SK-N-SH (cell line): ENCODE data around the gene SEMA4D. TPM values are rescaled to one million over a fixed set of nuclear protein-coding genes. Genes with fewer than 3 reads are reported as not detected.
"Not testable (repeated sequence)": the region's sequence is repeated elsewhere in the genome, so short reads cannot be mapped to it uniquely, and the experiment has no call there.

ENCODE experiments used
- CTCF ChIA-PET: fragments of 300-600, 350-600 bp; formaldehyde crosslinking; extraction: SDS; loops from one replicate; lab custom pipeline; 2021; lab: Yijun Ruan, JAX
- POLR2A ChIA-PET: fragments of 350-600 bp; sonication (Branson Sonifier 250); formaldehyde crosslinking; extraction: SDS; loops from one replicate; lab custom pipeline; 2020; ENCODE audit warnings: antibody characterized with exemption, inconsistent platforms; lab: Yijun Ruan, JAX
- DNase-seq: peaks from one replicate; pipeline ENCODE4 v3.0.0; 2012
- H2AFZ ChIP-seq: fragments of 200-600 bp; sonication (generic); 2 replicates; pipeline ENCODE4 v1.8.1; 2016; ENCODE audit warnings: antibody characterized with exemption, mild to moderate bottlenecking, low read depth
- H3F3A ChIP-seq: fragments of 200-600 bp; sonication (generic); replicated peaks from 2 replicates; pipeline ENCODE3; 2016; ENCODE audit warnings: antibody characterized with exemption, mild to moderate bottlenecking; ENCODE audit not compliant: insufficient read depth
- H3K27ac ChIP-seq, 2 experiments: fragments of 200-500 bp in 1 of 2; fragments of 200-600 bp in 1 of 2; sonication (Bioruptor generic) in 1 of 2; sonication (generic), shearing (Covaris generic) in 1 of 2; 2 replicates each; pipeline versions ENCODE4 v1.5.1 to v1.6.1; 2014 to 2016; ENCODE audit warnings: low read depth in 2 of 2, inconsistent platforms in 1 of 2, low read length in 1 of 2, mild to moderate bottlenecking in 1 of 2, mixed read lengths in 1 of 2
- H3K27me3 ChIP-seq: fragments of 200-600 bp; sonication (generic), shearing (Covaris generic); 2 replicates; pipeline ENCODE4 v1.6.1; 2016; ENCODE audit warnings: mixed run types; ENCODE audit not compliant: insufficient read depth
- H3K36me3 ChIP-seq, 2 experiments: fragments of 200-500 bp in 1 of 2; fragments of 200-600 bp in 1 of 2; sonication (Bioruptor generic) in 1 of 2; sonication (generic) in 1 of 2; replicated peaks in 1 of 2; 2 replicates each; pipeline versions ENCODE3 to v1.5.1; 2014 to 2016; ENCODE audit warnings: low read length in 1 of 2, mild to moderate bottlenecking in 1 of 2; ENCODE audit not compliant: insufficient read depth in 2 of 2, control insufficient read depth in 1 of 2
- H3K4me1 ChIP-seq, 2 experiments: fragments of 200-500 bp in 1 of 2; fragments of 200-600 bp in 1 of 2; sonication (Bioruptor generic) in 1 of 2; sonication (generic), shearing (Covaris generic) in 1 of 2; 2 replicates each; pipeline versions ENCODE4 v1.5.1 to v1.6.1; 2014 to 2016; ENCODE audit warnings: low read depth in 1 of 2, low read length in 1 of 2, mixed run types in 1 of 2; ENCODE audit not compliant: insufficient read depth in 2 of 2, control insufficient read depth in 1 of 2
- H3K4me2 ChIP-seq: fragments of 200-600 bp; sonication (generic), shearing (Covaris generic); 2 replicates; pipeline ENCODE4 v1.6.1; 2017; ENCODE audit warnings: mixed run types
- H3K4me3 ChIP-seq, 2 experiments: fragments of 200-500 bp in 1 of 2; fragments of 200-600 bp in 1 of 2; sonication (Bioruptor generic) in 1 of 2; sonication (generic), shearing (Covaris generic) in 1 of 2; 2 replicates each; pipeline versions ENCODE4 v1.5.1 to v1.8.1; 2014 to 2016; ENCODE audit warnings: low read depth in 2 of 2, inconsistent platforms in 1 of 2, low read length in 1 of 2, mild to moderate bottlenecking in 1 of 2, mixed read lengths in 1 of 2, moderate library complexity in 1 of 2
- H3K79me2 ChIP-seq: fragments of 200-600 bp; sonication (generic); 2 replicates; pipeline ENCODE4 v1.8.1; 2017; ENCODE audit warnings: mild to moderate bottlenecking; ENCODE audit not compliant: insufficient read depth
- H3K9ac ChIP-seq: fragments of 200-600 bp; sonication (generic); 2 replicates; pipeline ENCODE4 v1.6.1; 2017; ENCODE audit warnings: mixed run types
- H3K9me2 ChIP-seq: fragments of 200-600 bp; sonication (generic); 2 replicates; pipeline ENCODE4 v1.6.1; 2017; ENCODE audit warnings: mixed run types
- H3K9me3 ChIP-seq: fragments of 200-600 bp; sonication (generic); 2 replicates; pipeline ENCODE4 v1.6.1; 2017; ENCODE audit warnings: mixed run types, mild to moderate bottlenecking, moderate library complexity
- H4K20me1 ChIP-seq: fragments of 200-600 bp; sonication (generic); 2 replicates; pipeline ENCODE4 v1.6.1; 2017; ENCODE audit warnings: mild to moderate bottlenecking, mixed run types; ENCODE audit not compliant: insufficient read depth
- GATA2 ChIP-seq: sonication (generic); formaldehyde crosslinking; IDR thresholded peaks from 2 replicates; pipeline ENCODE4 v1.5.0; 2020; ENCODE audit warnings: mild to moderate bottlenecking, missing genetic modification reagents
- MEF2A ChIP-seq: IDR thresholded peaks from 2 replicates; pipeline ENCODE4 v1.4.0; 2012; ENCODE audit warnings: low read depth, borderline replicate concordance
- NFIC ChIP-seq: IDR thresholded peaks from 2 replicates; pipeline ENCODE4 v1.4.0; 2012; ENCODE audit warnings: borderline replicate concordance
- POLR2AphosphoS5 ChIP-seq: IDR thresholded peaks from 2 replicates; pipeline ENCODE4 v1.6.1; 2012; ENCODE audit warnings: low read depth, low read length
- SMC3 ChIP-seq: IDR thresholded peaks from 2 replicates; pipeline ENCODE4 v1.6.1; 2012; ENCODE audit warnings: low read depth, low read length, improper control_type of control experiment
- TCF12 ChIP-seq: IDR thresholded peaks from 2 replicates; pipeline ENCODE4 v1.4.0; 2012
- TEAD4 ChIP-seq: IDR thresholded peaks from 2 replicates; pipeline ENCODE4 v1.4.0; 2012; ENCODE audit warnings: mild to moderate bottlenecking, borderline replicate concordance; ENCODE audit not compliant: insufficient read depth
- WGBS: methylation state at CpG from one replicate; pipeline ENCODE4 v1.1.6; 2017; ENCODE audit warnings: low lambda C conversion rate; 5-methylcytosine and 5-hydroxymethylcytosine counted together
- polyA plus RNA-seq, 3 experiments: library from polyadenylated mRNA; depleted of rRNA; stranded (reverse); fragments of >200 nt; gene quantifications; 2 replicates each; pipeline ENCODE4 v1.2.3, GENCODE V29; 2012
- TF ChIP-seq, protein P1 (sequence below): IDR thresholded peaks from 2 replicates; pipeline ENCODE4 v1.6.1; 2012; ENCODE audit warnings: mild to moderate bottlenecking, low read depth, low read length, moderate library complexity
- TF ChIP-seq, protein P2 (sequence below): fragments of 150-350 bp; IDR thresholded peaks from 2 replicates; pipeline ENCODE4 v1.6.1; 2016; ENCODE audit warnings: mild to moderate bottlenecking, low read depth, low read length

SEMA4D gene
- polyA plus RNA-seq, 1 of the 3 experiments (the other 2 are of a cell fraction) = 4.8 TPM

DNA sequence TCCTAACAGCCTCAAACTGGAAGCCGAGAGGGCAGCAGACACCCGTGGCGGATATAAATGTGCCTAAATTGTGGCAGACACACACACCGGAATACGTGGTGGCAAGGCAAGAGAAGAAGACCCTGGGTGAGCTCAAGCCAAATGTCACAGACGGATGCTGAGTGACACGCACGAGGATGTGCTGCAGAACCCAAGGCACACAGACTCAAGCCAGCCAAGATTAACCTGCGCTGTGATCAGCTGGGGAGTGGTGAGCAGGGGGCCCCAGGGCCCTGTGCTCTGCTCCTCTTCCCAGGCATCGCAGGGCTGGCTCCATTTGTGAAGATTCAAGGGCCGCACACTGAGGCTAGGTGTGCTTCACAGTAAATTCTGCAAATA, 16.4 kb downstream of the SEMA4D start (continued):
- TF ChIP-seq, protein P1, sequence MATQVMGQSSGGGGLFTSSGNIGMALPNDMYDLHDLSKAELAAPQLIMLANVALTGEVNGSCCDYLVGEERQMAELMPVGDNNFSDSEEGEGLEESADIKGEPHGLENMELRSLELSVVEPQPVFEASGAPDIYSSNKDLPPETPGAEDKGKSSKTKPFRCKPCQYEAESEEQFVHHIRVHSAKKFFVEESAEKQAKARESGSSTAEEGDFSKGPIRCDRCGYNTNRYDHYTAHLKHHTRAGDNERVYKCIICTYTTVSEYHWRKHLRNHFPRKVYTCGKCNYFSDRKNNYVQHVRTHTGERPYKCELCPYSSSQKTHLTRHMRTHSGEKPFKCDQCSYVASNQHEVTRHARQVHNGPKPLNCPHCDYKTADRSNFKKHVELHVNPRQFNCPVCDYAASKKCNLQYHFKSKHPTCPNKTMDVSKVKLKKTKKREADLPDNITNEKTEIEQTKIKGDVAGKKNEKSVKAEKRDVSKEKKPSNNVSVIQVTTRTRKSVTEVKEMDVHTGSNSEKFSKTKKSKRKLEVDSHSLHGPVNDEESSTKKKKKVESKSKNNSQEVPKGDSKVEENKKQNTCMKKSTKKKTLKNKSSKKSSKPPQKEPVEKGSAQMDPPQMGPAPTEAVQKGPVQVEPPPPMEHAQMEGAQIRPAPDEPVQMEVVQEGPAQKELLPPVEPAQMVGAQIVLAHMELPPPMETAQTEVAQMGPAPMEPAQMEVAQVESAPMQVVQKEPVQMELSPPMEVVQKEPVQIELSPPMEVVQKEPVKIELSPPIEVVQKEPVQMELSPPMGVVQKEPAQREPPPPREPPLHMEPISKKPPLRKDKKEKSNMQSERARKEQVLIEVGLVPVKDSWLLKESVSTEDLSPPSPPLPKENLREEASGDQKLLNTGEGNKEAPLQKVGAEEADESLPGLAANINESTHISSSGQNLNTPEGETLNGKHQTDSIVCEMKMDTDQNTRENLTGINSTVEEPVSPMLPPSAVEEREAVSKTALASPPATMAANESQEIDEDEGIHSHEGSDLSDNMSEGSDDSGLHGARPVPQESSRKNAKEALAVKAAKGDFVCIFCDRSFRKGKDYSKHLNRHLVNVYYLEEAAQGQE = no peak
- TF ChIP-seq NFIC = no peak

DNA sequence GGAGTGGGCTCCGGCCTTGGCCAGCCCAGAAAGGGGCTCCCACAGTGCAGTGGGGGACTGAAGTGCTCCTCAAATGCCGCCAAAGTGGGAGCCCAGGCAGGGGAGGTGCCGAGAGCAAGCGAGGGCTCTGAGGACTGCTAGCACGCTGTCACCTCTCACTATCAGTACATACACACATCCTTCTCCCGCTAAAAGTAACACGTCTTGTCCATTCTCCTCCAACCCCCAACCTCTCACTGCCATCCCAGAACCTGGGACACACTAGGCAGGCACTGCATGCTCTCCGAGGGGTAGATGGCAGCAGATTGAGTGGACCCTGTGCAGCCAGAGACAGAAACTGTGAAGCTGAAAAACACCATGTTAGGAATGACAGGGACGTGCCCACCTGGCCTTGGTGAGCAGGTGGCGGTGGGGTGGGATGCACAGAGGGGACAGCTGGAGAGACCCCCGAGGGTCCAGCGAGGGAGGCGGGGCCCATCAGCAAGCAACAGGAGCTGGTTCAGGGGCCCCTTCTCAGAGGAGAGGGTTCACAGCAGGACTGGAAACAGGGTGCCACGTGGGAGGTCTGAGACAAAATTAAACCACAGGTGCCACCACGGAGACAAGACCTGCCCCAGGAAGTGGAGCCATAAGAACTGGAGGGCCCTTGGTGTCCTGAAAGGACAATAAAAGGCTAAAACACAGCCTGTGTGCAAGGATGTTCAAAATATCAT, 16.9 kb downstream of the SEMA4D start:
- Histone ChIP-seq H3K4me2 (no peak overlapping the region), H3F3A (peaks cover 11% of the 10 kb centered on the region), H3K9ac (no peak overlapping the region), H3K36me3 (no peaks in the 10 kb centered on the region), H3K4me1 (peaks cover 5 to 35% of the 10 kb centered on the region in 2 experiments; a peak in 2 of 4 replicates), H2AFZ (no peak overlapping the region), H3K27me3 (no peaks in the 10 kb centered on the region), H3K4me3 (no peak overlapping the region), H3K79me2 (no peaks in the 10 kb centered on the region), H3K9me3 (no peaks in the 10 kb centered on the region), H4K20me1 (no peaks in the 10 kb centered on the region), H3K9me2 (no peaks in the 10 kb centered on the region), H3K27ac (no peak overlapping the region)
- DNase-seq = no peak
- WGBS = 90% methylated on average over 13 of the region's 15 CpGs
- POLR2A ChIA-PET = no interaction called here
- CTCF ChIA-PET = no interaction called here
- no peak for TF ChIP-seq GATA2 (CRISPR knock-in tag)
- no peak for TF ChIP-seq TEAD4
- TF ChIP-seq, protein P1 = no peak
- TF ChIP-seq SMC3 = no peak
- TF ChIP-seq, protein P2, sequence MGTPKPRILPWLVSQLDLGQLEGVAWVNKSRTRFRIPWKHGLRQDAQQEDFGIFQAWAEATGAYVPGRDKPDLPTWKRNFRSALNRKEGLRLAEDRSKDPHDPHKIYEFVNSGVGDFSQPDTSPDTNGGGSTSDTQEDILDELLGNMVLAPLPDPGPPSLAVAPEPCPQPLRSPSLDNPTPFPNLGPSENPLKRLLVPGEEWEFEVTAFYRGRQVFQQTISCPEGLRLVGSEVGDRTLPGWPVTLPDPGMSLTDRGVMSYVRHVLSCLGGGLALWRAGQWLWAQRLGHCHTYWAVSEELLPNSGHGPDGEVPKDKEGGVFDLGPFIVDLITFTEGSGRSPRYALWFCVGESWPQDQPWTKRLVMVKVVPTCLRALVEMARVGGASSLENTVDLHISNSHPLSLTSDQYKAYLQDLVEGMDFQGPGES = no peak
- TF ChIP-seq TCF12 = no peak
- TF ChIP-seq POLR2AphosphoS5 = no peak
- no peak for TF ChIP-seq MEF2A

DNA sequence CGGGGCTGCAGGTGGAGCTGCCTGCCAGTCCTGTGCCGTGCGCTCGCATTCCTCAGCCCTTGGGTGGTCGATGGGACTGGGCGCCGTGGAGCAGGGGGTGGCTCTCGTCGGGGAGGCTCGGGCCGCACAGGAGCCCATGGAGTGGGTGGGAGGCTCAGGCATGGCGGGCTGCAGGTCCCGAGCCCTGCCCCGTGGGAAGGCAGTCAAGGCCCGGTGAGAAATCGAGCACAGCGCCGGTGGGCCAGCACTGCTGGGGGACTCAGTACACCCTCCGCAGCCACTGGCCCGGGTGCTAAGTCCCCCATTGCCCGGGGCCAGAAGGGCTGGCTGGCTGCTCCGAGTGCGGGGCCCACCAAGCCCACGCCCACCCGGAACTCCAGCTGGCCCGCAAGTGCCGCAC, 17.5 kb downstream of the SEMA4D start:
- H3K9me3 ChIP-seq, POLR2A ChIA-PET, H3K9ac ChIP-seq, H3K36me3 ChIP-seq, H3K27ac ChIP-seq, H4K20me1 ChIP-seq, H3K9me2 ChIP-seq, H3K4me2 ChIP-seq, DNase-seq, H3K4me3 ChIP-seq, H3K79me2 ChIP-seq, CTCF ChIA-PET, H3K27me3 ChIP-seq, H2AFZ ChIP-seq: not testable (repeated sequence)
- 100% methylated on average over 4 of the region's 27 CpGs for WGBS
- Histone ChIP-seq H3K4me1 (peaks cover 5 to 41% of the 10 kb centered on the region in 2 experiments; a peak in 2 of 4 replicates), H3F3A (peaks cover 11% of the 10 kb centered on the region)

DNA sequence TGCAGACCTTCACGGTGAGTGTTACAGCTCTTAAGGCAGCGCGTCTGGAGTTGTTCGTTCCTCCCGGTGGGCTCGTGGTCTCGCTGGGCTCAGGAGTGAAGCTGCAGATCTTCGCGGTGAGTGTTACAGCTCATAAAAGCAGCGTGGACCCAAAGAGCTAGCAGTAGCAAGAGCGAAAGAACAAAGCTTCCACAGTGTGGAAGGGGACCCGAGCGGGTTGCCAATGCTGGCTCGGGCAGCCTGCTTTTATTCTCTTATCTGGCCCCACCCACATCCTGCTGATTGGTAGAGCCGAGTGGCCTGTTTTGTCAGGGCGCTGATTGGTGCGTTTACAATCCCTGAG, 18.3 kb downstream of the SEMA4D start:
- DNase-seq, H3K27me3 ChIP-seq, H3K4me2 ChIP-seq, H4K20me1 ChIP-seq, H3K9me3 ChIP-seq, H3K36me3 ChIP-seq, H3K9ac ChIP-seq, H3K9me2 ChIP-seq, POLR2A ChIA-PET, CTCF ChIA-PET, H3K79me2 ChIP-seq, H2AFZ ChIP-seq, H3K4me3 ChIP-seq, H3K27ac ChIP-seq: not testable (repeated sequence)
- 94% methylated on average over 13 of the region's 17 CpGs for WGBS
- Histone ChIP-seq H3K4me1 (peaks cover 5 to 48% of the 10 kb centered on the region in 2 experiments; a peak in 2 of 4 replicates), H3F3A (peaks cover 11% of the 10 kb centered on the region)
